Measurements from ENCODE around the gene LRP6.
"Not testable (repeated sequence)": the region's sequence is repeated elsewhere in the genome, so short reads cannot be mapped to it uniquely, and the experiment has no call there.

LRP6 gene

GRCh38 chr12:12110923-12111555 lies 155.8 kb downstream of the LRP6 start:
- DNase-seq, result not testable (repeated sequence)

GRCh38 chr12:12108441-12109058 lies 158.3 kb downstream of the LRP6 start:
- DNase-seq, result no peak

- no peak for DNase-seq
Observed at GRCh38 chr12:12107678-12108077, 159.2 kb downstream of the LRP6 start.

GRCh38 chr12:12099102-12099501 lies 167.7 kb downstream of the LRP6 start:
- no peak for DNase-seq

GRCh38 chr12:12098691-12099015 lies 168.2 kb downstream of the LRP6 start:
- no peak for DNase-seq

GRCh38 chr12:12097891-12098690 lies 168.8 kb downstream of the LRP6 start:
- no peak for DNase-seq

GRCh38 chr12:12095021-12095420 lies 171.8 kb downstream of the LRP6 start:
- no peak for DNase-seq

- DNase-seq, result no peak
Observed at GRCh38 chr12:12094481-12094880, 172.4 kb downstream of the LRP6 start.

- no peak for DNase-seq
Observed at GRCh38 chr12:12091977-12092663, 174.7 kb downstream of the LRP6 start.

GRCh38 chr12:12091071-12091470 lies 175.8 kb downstream of the LRP6 start:
- DNase-seq, result no peak

- no peak for DNase-seq
Observed at GRCh38 chr12:12088761-12089160, 178.1 kb downstream of the LRP6 start.

- no peak for DNase-seq
Observed at GRCh38 chr12:12088147-12088546, 178.7 kb downstream of the LRP6 start.

- no peak for DNase-seq
Observed at GRCh38 chr12:12087693-12088034, 179.2 kb downstream of the LRP6 start.

GRCh38 chr12:12086973-12087692 lies 179.7 kb downstream of the LRP6 start:
- no peak for DNase-seq

- no peak for DNase-seq
Observed at GRCh38 chr12:12086362-12086761, 180.5 kb downstream of the LRP6 start.

GRCh38 chr12:12083688-12084087 lies 183.2 kb downstream of the LRP6 start:
- no peak for DNase-seq

- no peak for DNase-seq
Observed at GRCh38 chr12:12081836-12082497, 184.9 kb downstream of the LRP6 start.

- no peak for DNase-seq
Observed at GRCh38 chr12:12079291-12079690, 187.6 kb downstream of the LRP6 start.

GRCh38 chr12:12072064-12072760 lies 194.6 kb downstream of the LRP6 start:
- DNase-seq, result no peak

GRCh38 chr12:12070674-12071656 lies 195.9 kb downstream of the LRP6 start, which contains the start of gene BCL2L14:
BCL2L14 (plus strand) TSS chr12:12070939; CDS start chr12:12079306, 8,367 bp downstream.
- no peak for DNase-seq

All from activated gamma-delta T cell (primary cell).